NCI-H1048 (cell line): ENCODE results near the gene SUOX.
"Not testable (repeated sequence)": the region's sequence is repeated elsewhere in the genome, so short reads cannot be mapped to it uniquely, and the experiment has no call there.

Source experiments
- DNase-seq: peaks from one replicate; lab custom pipeline; 2025; lab: John Stamatoyannopoulos, UW

The SUOX gene

DNA sequence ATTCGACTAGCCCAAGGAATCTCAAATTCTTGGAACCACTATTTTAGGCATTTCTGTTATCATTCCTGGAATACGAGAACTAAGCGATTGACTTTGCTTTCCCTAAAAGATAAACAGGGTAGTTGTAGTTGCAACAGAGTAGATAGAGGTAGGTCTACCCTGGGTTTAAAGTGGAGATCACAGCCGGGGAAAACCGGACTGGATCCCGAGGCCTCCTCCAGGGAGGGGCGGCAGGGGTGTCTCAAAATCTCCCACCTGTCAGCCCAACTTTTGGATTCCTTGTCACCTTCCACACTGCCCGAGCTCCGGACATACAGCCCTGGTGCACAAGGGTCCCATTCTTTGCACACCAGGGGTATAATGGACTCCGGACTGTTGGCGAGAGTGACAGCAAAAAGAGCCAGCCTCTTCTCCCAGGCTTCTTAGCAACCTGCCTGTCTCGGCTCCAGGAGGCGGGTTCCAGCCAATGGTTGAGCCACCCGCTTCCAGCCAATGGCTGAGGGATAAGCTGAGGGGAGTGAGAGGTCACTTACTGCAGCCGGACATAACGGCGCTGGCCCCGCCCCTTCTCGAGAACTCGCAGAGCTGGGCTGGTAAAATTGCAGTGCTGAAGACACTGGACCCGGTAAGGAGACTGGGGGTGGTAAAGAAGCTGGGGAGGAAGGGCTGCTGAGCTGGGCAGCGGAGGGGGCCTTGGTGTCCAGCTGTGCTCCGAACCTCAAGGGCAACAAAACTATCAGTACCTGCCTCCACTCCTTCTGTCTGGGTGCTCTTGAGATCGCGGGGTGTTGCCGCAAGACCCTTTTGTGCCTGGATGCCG is at the start of gene SUOX:
Gene SUOX (plus strand): TSS at position 562 of the 820 bp plus-strand sequence. CDS start 4,946 bp downstream, outside the sequence.
- DNase-seq, result peak; percentile 69

DNA sequence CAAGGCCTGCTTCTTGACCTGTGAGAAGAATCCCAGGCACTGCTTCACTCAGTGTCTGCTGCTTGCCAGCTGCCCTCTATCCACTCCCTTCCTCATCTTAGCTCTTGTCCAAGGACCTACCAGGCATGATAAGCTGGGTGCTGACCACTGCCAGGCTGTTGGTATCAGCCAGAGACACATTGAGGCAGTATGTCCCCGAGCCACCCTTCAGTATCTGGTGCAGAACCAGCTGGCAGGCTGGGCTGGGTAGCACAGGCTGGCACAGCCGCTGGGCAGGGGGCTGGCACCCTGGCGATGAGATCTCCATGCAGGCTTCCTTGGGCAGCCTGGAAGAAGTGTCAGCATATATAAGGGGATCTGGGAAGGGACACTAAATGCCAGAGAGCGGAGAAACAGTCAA is 41.7 kb upstream of the SUOX start:
- no peak for DNase-seq

DNA sequence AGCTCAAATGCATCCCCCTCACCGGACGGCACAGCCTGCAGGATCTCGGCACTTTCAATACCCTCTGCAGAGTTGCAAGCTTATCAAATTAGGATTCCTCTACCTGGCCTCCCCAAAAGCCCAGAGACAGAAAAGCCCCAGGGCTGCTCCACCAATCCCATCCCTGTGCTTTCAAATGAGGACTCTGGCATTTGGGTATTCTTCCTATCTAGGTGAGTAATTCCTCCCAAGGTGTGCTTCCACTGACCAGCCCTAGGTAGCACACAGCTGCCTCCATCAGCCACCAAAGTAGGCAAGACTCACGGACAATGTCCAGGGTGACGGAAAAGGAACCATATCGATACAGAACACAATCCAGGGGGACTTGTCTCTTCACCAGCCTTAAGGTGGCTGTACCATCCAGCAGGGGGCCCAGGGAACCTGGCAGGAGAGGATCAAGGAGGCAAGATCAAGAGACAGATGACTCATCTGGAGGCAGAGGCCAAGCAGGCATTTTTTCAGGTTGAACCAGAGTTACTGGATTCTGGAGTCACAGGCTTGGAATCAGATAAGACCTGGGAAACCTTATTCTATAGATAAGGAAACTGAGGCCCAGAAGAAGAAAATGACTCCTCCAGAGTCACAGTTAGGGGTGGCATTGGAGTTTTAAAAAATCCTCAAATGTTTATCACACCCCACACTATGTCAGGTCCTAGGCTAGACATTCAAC is 41.1 kb upstream of the SUOX start:
- no peak for DNase-seq

DNA sequence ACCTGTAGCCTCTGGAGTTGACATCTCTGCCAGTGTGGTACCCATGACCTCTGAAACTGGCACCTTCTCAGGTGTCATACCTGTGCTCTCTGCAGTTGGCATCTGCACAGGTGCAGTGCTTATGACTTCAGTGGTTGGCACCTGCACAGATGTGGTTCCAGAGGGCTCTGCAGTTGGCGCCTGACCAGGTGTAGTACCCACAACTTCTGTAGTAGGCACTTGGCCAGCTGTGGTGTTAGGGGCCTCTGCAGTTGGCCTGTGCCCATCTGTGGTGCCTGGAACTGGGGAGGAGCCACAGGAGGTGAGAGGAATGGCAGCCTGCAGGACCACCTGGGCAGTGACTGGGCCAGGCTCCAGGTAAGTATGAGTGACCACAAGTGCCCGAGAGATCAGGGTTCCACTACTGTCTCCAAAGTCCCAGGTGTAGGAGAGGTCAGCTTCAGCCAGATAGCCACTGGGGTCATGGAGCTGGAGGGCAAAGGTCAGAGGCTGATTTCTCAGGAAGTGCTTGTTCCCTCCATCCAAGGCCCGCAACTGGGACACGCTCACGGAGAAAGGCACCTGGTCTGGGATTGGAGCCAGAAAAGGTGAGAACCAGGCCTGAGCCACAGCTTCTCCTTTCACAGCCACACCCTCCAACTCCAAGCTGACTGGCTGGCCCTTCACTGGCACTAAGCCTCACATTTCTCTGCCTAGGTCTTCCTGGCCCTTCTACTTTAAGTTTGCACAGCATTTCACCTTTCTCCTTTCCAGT is 39.8 kb upstream of the SUOX start:
- DNase-seq, result no peak

DNA sequence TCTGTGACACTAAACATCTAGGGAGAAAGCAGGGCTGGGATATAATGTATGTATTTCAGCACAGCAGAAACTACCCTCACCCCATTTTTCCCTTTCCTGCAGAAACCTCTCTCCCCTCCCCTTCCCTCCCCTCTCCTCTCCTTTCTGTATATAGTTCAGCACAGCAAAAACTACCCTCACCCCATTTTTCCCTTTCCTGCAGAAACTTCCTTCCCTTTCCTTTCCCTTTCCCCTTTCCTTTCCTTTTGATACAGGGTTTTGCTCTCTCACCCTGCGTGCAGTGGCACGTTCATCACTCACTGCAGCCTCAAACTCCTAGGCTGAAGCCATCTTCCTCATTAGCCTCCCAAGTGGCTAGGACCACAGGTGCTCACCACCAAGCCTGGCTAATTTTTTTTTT is 33.3 kb upstream of the SUOX start:
- no peak for DNase-seq

DNA sequence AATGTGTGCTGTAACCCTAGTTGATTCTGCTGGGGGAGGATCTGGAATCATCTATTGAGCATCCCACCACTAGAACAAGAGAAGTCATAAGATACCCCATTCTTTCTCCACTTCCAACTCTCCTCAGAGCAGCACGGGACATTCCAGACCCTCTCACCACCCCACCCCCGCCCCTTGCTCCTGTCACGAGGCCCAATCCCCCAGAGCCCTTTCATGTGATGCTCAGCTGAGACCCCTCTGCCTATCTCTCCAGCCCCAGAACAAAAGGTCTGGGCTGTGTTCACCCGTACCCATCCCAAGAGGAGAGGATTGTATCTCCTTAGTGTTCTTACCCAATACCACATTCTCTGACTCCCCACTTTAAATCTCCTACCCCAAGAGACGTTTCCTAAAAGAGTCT is 31.8 kb upstream of the SUOX start:
- DNase-seq, result no peak

DNA sequence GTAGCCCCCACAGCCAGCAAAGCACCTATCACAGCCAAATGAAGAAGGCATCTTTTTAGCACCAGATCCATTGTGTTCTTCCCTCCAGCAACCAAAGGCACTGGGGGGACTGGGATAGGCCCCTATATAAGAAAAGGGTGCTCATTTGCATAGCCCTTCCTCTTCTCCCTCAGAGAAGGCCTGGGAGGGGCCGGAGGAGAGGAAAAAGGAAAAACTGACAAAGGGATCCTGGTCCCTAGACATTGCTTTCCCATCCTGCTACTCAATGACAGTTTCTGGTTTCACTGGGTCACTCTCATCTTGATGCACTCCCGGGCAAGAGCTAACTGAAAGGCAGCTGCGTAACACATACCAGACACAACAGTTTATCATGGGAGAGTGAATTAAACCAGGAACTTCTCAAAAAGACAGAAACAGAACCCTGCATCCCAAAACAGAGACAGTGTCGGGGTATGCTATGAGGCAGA is 31.1 kb upstream of the SUOX start, which contains the start of gene PMEL:
Gene PMEL (minus strand): TSS at position 102 of the 467 bp plus-strand sequence. CDS start 31 bp downstream, at position 71.
- DNase-seq, result no peak

DNA sequence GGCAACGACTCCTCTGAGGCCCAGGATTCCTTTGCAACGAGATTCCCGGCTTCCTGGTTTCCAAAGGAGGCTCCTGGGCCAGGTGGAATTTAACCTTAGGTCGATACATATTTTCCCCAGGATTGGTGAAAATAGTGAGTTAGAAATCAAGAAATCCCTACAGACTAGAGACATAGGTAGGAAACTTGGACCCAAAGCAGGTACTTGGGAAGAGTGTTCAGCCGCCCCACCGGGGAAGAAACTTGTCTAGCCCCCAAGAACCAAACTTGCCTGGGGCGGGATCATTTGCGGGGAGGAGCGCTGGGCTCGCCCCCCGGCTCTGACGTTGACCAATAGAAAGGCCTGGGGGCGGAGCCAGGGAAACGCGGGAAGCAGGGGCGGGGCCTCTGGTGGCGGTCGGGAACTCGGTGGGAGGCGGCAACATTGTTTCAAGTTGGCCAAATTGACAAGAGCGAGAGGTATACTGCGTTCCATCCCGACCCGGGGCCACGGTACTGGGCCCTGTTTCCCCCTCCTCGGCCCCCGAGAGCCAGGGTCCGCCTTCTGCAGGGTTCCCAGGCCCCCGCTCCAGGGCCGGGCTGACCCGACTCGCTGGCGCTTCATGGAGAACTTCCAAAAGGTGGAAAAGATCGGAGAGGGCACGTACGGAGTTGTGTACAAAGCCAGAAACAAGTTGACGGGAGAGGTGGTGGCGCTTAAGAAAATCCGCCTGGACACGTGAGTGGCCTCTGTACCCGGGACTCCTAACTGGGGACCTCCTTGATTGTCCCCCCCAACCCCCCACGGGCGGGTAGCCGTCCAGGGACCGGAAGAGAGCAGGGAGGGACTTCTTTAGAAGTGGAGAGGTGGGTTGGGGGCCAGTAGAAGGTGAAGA is 30.4 kb upstream of the SUOX start, which contains the start of gene CDK2:
Gene CDK2 (plus strand): TSS at position 423 of the 874 bp plus-strand sequence. CDS start 179 bp downstream, at position 602.
- peak; percentile 77 for DNase-seq

DNA sequence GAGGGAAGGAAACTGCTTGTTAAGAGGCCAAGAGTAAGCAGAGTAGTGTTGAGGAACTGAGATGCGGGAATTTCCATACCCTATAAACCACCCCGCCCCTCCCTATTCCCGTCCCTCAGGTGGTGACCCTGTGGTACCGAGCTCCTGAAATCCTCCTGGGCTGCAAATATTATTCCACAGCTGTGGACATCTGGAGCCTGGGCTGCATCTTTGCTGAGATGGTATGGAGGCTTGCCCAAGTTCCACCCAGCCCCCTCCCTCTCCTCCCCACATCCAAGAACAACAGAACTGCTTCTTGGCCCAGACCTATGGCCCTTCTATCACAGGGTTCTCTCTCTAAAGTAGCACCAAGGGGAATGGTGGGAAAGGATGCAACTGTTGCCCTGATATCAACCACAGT is 27.7 kb upstream of the SUOX start:
- no peak for DNase-seq

DNA sequence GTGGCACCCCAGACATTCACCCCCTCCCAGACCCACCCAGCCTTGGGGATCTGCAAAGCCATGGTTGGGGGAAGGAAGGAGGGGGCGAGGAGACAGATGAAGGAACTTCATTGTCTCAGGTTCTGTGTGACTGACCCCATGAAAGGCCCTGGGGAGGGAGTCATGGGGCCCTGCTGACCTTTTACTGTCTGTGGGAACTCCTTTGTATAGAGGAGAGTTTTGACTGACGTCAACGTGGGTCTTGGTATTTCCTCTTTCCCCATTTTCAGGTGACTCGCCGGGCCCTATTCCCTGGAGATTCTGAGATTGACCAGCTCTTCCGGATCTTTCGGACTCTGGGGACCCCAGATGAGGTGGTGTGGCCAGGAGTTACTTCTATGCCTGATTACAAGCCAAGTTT is 26.3 kb upstream of the SUOX start:
- DNase-seq, result no peak

DNA sequence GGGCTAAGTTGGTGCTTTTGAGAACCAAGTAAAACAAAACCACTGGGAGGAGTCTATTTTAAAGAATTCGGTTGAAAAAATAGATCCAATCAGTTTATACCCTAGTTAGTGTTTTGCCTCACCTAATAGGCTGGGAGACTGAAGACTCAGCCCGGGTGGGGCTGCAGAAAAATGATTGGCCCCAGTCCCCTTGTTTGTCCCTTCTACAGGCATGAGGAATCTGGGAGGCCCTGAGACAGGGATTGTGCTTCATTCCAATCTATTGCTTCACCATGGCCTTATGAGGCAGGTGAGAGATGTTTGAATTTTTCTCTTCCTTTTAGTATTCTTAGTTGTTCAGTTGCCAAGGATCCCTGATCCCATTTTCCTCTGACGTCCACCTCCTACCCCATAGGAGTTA is 25.0 kb upstream of the SUOX start:
- DNase-seq, result no peak

DNA sequence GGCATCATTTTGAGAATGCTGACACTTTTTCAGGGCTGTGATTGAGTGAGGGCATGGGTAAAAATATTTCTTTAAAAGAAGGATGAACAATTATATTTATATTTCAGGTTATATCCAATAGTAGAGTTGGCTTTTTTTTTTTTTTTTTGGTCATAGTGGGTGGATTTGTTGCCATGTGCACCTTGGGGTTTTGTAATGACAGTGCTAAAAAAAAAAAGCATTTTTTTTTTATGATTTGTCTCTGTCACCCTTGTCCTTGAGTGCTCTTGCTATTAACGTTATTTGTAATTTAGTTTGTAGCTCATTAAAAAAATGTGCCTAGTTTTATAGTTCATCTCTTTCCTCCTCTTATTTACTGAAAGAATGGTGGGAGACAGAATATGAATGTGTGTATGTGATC is 24.6 kb upstream of the SUOX start:
- no peak for DNase-seq

DNA sequence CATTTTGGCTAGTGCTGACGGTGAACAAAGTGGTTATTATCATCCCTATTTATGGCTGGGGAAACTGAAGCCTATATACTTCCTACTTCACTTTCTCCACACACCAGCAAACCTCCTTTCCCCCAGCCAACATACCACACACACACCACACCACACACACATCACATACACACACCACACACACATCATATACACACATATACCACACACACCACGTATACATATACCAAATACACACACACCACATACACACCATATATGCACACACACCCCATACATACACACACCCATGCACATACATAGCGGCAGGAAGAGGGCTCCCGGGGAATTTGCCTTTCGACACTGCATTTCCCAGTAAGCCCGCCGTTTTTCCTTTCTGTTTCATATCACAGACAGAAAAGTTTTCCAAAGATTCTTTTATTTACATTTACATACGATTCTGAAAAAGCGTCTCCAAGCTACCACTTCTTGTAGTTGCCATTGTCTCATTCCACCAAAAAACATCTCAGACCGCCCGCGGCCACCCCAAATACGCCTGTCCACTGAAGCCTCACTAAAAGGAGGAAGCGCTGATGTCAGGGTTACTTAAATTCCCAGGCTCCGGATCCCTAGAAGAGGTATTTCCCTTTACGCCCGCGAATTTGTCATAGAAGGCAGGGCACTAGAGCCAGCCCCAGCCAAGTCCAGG is 24.0 kb upstream of the SUOX start:
- no peak for DNase-seq

DNA sequence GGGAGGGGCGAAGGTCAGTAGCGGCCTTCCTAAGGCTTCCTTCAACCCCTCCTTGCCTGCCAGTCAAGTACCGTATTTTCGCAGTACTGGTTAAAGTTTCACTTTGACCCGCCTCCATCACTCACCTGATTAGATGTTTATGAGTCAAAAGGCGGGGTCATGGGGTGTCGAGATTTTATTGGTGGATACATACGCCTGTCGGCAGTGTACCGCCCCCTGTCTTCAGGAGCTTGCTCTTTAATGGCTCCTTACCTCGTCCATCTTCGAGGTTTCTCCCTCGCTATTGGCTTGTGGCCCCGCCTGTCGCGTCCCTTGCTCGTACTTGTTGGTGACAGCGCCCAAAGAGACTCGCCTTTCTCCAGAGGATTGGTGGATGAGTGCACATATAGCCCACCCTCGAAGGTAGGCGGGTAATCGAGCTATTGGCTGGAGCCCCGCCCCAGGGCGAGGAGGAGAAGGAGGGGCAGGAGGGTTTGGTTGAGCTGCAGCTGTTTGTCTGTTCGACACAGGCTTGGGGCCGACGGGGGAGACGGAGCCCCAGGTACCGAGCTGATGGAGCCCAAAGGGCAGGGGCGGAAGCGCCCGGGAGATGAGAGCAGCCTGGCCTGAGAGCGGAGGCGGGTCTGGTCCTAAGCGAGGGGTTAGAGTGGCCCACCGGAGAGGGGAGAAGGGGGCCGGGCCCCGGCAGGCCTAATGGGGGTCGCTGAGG is 23.3 kb upstream of the SUOX start, which contains the start of gene RAB5B:
Gene RAB5B (plus strand): TSS at position 480 of the 709 bp plus-strand sequence. CDS start 12,883 bp downstream, outside the sequence.
- DNase-seq, result peak; percentile 99

DNA sequence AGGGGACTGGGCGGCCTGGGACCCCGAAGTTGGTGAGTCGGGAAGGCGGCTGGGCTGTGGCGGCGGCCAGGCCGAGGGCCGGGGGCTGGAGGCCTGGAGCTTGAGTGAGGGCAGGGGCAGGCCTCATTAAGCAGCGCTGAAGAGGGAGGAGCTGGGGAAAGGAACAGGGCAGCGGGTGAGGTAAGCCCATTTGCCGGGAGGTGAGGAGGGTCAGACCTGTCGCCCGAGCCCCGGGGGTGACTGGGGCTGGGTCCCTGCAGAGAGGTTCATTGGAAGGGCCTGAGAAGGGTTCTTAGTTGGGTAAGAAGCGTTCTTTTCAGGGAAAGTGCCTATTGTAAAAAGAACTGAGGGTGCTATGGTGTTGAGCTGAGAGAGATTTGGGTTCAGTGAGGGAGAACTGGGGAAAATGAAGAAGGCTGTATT is 22.8 kb upstream of the SUOX start:
- no peak for DNase-seq

DNA sequence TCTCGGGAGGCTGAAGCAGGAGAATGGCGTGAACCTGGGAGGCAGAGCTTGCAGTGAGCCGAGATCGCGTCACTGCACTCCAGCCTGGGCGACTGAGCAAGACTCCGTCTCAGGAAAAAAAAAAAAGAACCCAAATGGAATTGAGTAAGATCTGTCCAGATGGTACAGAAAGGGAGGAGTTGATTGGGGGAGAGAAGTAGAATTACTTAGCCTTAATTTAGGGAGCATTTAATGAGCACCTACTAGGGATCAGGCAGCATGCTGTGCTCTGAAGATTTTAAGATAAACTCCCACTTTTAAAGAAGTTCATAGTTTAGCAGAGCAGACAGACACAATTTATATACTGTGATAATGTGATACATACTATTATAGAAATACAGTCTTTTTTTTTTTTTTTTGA is 18.7 kb upstream of the SUOX start:
- DNase-seq, result no peak

DNA sequence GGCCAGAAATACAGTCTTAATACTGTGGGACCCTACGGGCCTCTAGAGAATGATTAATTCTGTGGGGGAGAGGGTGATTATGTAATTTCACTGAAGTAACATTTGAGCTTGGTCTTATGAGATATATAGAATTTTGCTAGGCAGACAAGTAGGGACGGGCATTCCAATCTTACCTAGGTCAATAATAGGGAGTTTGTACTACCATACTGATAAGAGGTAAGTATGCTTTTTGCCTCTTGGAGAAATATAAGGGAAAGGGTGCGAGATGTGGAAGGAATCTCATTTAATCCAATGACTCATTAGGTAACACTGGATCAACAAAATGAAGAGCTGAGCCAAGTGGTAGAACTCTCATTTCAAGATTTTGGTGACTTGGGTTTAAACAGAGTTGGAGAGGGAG is 18.0 kb upstream of the SUOX start:
- no peak for DNase-seq

DNA sequence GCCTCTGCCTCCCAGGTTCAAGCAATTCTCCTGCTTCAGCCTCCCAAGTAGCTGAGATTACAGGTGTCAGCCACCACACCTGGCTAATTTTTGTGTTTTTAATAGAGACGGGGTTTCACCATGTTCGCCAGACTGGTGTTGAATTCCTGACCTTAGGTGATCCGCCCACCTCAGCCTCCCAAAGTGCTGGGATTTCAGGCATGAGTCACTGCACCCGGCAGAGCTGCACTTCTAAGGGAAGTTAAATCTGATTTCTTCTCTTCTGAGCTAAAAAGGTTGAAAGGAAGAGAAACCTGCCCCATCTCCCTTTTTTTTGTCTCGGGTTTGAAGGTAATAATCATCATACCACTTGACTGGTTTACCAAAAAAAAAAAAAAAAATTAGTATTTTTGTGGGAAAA is 15.2 kb upstream of the SUOX start:
- DNase-seq, result not testable (repeated sequence)

DNA sequence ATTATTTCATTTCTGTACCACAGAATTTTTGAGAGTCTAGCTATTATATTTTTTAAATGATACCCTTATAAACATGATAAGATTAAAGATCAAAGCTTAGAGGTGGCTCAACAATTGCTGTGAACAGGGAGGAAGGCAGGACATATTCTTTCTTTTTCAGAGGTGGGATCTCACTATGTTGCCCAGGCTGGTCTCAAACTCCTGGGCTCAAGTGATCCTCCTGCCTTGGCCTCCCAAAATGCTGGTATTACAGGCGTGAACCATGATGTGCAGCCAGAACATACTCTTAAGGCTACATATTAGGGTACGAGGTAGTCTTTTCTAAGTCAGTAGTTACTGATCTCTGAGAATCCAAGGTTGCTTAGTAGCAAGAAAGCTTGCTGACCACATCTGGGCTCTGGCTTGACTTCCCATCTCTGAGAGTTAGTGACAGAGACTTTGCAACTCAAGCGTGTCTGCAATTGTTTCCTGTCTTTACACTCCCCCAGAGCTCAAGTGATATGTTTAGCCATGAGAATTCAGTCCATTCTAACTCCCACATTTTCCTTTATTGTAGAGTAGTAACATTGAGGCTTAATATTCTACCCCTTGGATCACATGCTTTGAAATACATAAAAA is 14.6 kb upstream of the SUOX start:
- DNase-seq, result no peak
